AG09309 (cell line): ENCODE data around the gene RASSF7.

ENCODE experiments used
- DNase-seq: peaks from one replicate; pipeline ENCODE4 v3.0.0-alpha.2; 2010; ENCODE audit warnings: low read depth
- H3K4me3 ChIP-seq: 2 replicates; pipeline ENCODE4 v1.5.1; 2011; ENCODE audit warnings: mild to moderate bottlenecking, low read depth, low read length, moderate library complexity; ENCODE audit not compliant: control insufficient read depth
- TF ChIP-seq, protein P1 (sequence below): IDR thresholded peaks from 2 replicates; pipeline ENCODE4 v1.5.1; 2011; ENCODE audit warnings: mild to moderate bottlenecking, low read depth, low read length, inconsistent platforms; ENCODE audit not compliant: insufficient read depth, control insufficient read depth; ENCODE audit errors: missing control alignments

RASSF7 gene

DNA sequence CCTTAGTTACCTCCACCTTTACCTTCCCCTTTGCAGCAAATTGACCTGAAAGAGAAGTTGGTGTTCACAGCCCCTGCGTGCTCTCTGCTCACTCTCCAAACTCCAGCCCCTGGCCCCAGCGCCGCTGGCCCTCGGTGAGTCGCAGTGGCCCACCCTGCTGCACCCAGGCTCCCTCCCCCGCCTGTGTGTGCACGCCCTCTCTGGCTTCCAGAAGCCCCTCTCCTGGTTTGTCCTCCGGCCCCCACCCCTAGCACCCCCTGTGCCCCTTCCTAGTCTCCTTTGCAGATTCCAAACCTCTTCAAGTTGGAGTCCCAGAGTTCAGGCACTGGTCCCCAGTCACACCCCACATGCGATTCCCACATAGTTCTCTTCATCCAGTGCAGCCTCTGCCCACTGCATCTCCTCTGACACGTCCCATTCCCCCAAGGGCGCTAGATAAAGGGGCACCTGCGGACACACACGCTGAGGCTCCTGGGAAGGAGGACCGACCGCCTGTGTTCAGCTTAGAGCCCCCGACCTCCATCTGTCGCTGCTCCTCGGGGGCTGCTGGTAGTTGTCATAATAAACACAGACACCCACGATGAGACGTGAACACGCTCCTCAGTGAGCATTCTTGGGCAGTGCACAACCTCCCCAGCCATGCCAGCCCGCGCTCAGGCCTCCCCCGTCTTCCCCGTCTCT lies 14.0 kb downstream of the RASSF7 start:
- H3K4me3 ChIP-seq, result peak overlapping the region; percentile 51
- TF ChIP-seq, protein P1, sequence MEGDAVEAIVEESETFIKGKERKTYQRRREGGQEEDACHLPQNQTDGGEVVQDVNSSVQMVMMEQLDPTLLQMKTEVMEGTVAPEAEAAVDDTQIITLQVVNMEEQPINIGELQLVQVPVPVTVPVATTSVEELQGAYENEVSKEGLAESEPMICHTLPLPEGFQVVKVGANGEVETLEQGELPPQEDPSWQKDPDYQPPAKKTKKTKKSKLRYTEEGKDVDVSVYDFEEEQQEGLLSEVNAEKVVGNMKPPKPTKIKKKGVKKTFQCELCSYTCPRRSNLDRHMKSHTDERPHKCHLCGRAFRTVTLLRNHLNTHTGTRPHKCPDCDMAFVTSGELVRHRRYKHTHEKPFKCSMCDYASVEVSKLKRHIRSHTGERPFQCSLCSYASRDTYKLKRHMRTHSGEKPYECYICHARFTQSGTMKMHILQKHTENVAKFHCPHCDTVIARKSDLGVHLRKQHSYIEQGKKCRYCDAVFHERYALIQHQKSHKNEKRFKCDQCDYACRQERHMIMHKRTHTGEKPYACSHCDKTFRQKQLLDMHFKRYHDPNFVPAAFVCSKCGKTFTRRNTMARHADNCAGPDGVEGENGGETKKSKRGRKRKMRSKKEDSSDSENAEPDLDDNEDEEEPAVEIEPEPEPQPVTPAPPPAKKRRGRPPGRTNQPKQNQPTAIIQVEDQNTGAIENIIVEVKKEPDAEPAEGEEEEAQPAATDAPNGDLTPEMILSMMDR, result no peak
- DNase-seq, result no peak

DNA sequence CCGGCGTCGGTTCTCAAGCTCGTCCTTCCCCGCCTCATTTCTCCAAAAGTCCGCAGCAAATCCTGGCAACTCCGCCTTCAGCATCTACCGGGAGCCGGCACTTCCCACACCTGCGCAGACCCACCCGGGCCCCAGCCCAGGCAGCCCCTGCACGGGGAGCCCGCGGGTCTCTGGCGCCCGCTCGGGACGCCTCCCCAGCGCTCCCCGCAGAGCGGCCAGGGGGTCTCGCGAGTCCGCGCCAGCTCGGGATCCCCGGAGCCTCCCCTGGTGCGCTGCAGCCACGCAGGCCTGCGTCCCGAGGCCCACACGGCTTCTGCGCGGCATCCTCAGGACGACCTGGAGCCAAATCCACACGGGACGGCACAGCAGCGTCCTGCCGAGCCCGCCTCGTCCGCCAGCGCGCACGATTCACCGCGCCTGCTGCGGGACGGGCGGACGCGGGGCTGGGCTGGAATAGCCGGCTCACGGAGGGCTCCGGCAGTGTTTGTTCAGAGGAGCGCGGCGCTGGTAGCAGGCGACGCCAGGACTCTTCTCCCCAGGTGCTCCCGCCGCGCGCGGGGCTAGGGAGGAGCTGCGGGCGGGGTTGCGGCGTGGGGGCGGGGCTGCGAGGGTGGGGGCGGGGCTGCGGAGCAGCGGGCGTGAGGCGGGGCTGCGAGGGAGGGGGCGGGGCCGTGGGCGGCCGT lies 14.7 kb downstream of the RASSF7 start:
- TF ChIP-seq, protein P1, result no peak
- no peak for DNase-seq
- peak overlapping the region; percentile 51 for H3K4me3 ChIP-seq

DNA sequence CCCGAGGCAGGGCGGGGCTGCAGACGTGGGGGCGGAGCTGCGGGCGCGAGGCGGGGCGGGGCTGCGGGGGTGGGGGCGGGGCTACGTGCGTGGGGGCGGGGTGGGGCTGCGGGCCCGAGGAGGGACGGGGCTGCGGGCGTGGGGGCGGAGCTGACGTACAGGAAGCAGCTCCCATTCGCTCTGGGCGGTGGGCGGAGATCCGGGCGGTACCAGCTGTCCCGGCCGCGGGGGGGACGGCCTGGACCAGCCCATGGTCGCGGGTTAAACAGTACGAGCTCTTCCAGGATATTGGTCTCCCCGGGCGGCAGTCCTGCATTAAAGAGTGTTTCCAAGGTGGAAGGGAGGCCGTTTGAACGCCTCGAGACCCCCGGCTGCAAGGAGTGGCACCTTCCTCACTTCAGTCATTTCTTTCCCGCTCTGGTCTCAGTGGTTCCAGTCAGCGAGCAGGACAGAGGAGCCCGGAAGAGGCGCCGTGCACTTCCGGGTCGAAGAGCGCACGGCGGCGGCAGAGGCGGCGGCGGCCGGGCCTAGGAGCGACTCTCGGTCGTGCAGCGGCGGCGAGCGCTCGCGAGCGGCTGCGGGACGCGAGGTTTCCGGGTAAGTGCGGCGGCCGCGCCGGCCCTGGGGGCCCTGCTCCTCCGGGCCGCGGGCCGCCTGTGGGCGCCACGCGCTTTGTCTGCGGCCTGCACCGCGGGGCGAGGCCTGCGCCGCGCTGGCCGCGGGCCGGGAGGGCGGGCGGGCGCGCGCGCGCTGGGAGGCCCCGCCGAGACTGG lies 15.4 kb downstream of the RASSF7 start, which contains the start of gene PHRF1:
PHRF1 (plus strand) TSS at position 475 of the 773 bp plus-strand sequence. CDS start 5,043 bp downstream, outside the sequence.
- DNase-seq, result peak; percentile 79
- peak within 1 kb of the TSS; percentile 96 for H3K4me3 ChIP-seq
- TF ChIP-seq, protein P1, result no peak

DNA sequence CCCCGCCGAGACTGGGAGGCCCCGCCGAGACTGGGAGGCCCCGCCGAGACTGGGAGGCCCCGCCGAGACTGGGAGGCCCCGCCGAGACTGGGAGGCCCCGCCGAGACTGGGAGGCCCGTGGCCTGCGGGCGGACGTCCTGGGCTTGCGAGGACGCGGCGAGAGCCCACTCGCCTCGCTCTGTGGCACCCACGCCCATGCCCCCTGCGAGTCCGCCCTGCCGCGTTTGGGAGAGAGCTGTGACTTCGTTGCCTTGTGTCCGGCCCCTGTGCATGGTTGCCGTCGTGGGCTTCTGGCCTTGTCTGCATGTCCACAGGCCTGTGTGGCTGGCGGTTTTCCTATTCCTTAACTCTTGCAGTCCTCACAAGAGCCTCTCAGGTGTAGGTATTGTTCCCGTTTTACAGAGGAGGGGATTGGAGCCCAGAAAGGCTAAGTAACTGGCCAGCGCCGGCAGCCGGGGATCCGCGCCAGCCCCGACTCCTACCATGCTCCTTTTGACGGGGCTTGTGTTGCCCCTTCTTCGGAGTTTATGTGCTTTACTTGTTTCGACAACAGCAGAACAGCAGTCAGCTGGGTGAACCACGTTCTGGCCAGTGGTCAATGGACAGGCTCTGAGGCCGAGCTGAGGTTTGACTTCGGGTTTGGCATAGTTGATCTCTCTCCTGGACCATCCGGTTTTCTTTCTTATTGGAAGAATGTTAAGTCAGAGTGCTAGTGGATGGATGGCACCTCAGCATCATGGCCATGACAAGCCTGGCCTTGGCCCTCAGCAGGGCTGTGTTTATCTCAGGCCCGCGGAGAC lies 16.2 kb downstream of the RASSF7 start:
- TF ChIP-seq, protein P1, result no peak
- peak overlapping the region; percentile 96 for H3K4me3 ChIP-seq
- DNase-seq, result no peak

DNA sequence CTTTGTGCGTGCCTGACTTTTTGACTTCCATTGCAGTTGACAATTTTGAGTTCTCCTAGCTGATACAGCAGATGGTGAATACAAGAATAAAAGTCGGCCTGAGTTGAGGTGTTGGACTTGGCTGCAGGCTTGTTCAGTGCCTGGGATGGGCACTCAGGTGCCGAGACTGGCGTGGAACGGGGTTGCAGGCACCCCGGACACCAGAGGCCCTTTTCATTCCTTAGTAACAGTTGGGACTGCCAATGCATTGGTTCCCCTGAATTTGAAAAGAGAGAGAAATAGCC lies 16.8 kb downstream of the RASSF7 start:
- TF ChIP-seq, protein P1, result no peak
- DNase-seq, result no peak
- H3K4me3 ChIP-seq, result peak overlapping the region; percentile 96
